ENCODE data around the gene ALDOB.

The ALDOB gene

DNA sequence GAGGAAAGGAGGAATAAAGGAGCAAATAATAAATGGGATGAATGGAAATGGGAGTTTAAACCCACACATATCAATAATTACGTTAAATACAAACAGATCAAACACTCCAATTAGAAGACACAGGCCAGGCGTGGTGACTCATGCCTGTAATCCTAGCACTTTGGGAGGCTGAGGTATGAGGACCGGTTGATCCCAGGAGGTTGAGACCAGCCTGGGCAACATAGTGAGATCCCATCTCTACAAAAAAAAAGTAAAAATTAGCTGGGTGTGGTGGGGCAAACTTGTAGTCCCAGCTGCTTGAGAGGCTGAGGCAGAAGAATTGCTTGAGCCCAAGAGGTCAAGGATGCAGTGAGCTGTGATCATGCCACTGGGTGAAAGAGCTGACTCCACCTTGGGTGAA, 54.5 kb downstream of the ALDOB start:
- DNase-seq (ENCODE audit: insufficient read length, low spot score) (no peak), FAIRE-seq (no peak)
- TF ChIP-seq, protein P1, sequence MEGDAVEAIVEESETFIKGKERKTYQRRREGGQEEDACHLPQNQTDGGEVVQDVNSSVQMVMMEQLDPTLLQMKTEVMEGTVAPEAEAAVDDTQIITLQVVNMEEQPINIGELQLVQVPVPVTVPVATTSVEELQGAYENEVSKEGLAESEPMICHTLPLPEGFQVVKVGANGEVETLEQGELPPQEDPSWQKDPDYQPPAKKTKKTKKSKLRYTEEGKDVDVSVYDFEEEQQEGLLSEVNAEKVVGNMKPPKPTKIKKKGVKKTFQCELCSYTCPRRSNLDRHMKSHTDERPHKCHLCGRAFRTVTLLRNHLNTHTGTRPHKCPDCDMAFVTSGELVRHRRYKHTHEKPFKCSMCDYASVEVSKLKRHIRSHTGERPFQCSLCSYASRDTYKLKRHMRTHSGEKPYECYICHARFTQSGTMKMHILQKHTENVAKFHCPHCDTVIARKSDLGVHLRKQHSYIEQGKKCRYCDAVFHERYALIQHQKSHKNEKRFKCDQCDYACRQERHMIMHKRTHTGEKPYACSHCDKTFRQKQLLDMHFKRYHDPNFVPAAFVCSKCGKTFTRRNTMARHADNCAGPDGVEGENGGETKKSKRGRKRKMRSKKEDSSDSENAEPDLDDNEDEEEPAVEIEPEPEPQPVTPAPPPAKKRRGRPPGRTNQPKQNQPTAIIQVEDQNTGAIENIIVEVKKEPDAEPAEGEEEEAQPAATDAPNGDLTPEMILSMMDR (IDR thresholded peaks at IDR 0.05; ENCODE audit: insufficient read depth, missing control alignments): no peak

DNA sequence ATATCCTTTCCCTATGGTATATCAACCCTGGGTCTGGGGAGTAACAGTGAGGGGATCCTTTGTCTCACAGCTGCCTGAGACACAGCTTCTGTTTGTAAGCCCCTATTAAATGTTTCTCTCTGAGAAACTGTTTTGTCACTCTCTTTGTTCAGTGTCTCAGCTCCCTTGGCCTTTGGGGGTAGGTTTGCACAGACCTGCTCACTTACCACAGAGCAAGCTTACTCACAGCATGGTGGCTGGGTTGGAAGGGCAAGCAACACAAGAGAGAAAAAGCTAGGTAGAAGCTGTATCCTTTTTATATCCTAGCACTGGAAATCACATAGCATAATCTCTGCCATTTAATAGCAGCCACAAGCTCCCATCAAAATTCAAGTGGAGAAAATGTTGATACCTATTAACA, 55.3 kb downstream of the ALDOB start:
- TF ChIP-seq, protein P1 (IDR thresholded peaks at IDR 0.05; ENCODE audit: insufficient read depth, missing control alignments): no peak
- DNase-seq (ENCODE audit: insufficient read length, low spot score) (no peak), FAIRE-seq (no peak)

DNA sequence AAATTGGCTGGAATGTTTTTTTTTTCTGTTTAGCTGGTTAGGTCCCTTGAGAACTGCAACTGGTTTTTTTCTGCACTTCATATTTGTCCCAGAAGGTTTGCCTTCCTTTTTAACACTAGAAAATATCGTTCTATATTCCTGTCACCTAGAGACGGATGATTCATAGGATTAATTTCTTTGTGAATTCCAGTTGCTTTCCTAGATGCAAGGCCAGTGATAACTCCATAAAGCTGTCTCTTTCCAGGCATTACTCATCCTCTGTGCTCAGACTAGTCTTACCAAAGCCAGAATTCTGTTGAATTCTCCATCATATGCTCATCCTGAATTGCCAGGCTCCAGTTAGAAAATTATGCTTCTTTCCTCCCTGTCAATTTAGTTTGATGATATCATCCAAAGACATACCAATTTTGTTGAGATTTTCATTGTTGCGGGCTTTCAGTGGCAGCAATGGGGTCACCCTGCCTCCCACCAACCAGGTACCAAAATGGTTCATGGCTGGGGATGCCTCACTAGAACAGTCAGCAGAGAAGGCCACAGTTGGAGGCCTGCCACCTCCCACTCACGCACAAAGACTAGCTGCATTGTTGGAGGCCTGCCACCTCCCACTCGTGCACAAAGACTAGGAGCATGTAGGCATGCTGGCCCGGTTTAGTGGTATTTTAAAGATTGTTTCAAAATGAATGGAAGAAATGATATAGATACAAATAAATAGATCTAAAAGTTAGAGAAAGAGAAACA, 59.3 kb downstream of the ALDOB start:
- no peak for FAIRE-seq
- TF ChIP-seq, protein P1 (IDR thresholded peaks at IDR 0.05; ENCODE audit: insufficient read depth, missing control alignments): no peak
- no peak for DNase-seq (ENCODE audit: insufficient read length, low spot score)

DNA sequence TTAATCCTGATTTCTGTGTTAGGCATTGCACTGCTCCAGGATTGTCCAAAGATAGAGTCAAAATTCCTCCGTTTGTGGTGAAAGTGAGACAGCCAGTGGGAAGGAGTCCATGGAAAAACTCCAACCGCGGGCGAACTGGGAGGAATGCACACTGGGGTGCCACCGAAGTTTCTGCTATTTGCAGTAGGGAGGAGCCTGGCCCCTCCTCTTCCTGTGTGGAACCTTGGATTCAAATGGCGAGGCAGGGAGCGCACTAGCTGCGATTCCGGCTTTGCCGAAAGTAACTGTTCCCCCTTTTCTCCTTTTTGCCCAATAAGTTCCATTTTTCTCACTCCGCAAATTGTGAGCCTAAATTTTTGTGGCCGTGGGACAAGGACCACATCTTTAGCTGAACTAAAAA, 60.0 kb downstream of the ALDOB start:
- FAIRE-seq (no peak), DNase-seq (ENCODE audit: insufficient read length, low spot score) (no peak)
- TF ChIP-seq, protein P1 (IDR thresholded peaks at IDR 0.05; ENCODE audit: insufficient read depth, missing control alignments): no peak

DNA sequence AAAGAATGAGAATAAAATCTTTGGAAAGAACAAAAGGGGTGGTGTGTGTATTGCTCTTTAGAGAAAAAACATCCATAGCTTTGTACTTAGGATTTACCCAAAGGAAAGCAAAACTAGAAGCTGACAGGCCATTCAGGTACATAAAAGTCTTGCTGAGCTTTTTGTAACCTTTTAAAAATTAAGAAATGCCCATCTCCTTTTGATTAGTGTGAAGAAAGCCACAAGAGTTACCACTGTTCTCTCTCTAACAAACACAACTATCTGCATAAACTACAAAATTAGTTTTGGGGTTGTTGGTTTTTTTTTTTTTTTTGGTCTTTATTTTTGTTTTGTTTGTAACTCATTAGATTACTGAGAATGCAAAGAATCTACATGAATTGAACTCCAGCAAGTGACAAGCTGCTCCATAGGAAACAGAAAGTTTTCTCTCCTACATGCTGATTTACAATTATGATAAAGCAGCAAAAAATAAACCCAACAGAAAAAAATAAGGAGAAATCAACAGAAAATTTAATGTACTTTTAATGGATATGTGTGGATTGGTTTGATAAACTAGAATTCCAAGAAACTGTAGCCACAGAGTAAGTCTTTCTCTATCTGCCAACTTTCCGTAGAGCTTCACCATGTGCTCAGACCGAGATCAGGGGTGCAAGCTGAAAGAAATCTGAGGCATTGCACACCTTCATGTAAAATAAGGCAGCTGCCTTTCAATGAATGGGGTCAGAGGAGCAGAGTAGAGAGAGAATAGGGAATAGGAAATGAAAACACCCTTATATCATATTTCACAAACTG, 63.1 kb downstream of the ALDOB start:
- TF ChIP-seq, protein P1 (IDR thresholded peaks at IDR 0.05; ENCODE audit: insufficient read depth, missing control alignments): no peak
- FAIRE-seq (no peak), DNase-seq (ENCODE audit: insufficient read length, low spot score) (no peak)

DNA sequence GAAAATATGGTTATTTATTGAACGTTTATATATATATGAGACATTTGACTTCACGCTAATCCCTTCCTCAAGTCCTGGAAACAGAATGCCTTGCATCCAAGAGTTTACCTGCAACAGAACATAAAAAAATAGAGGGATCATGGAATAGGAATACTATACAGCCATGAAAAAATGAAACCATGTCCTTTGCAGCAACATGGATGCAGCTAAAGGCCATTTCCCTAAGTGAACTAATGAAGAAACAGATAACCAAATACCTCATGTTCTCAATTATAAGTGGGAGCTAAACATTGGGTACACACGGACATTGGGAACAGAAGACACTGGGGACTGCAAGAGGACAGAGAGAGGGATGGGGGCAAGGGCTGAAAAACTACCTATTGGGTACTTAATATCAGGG, 63.8 kb downstream of the ALDOB start:
- FAIRE-seq: no peak
- no peak for DNase-seq (ENCODE audit: insufficient read length, low spot score)
- TF ChIP-seq, protein P1 (IDR thresholded peaks at IDR 0.05; ENCODE audit: insufficient read depth, missing control alignments): no peak
